Ammon's horn (tissue), 1 donor: ENCODE data around the gene CLASRP.

Source experiments
- DNase-seq: peaks from one replicate; pipeline ENCODE4 v3.0.0-alpha.2; 2016; ENCODE audit warnings: low spot score

Gene CLASRP

DNA sequence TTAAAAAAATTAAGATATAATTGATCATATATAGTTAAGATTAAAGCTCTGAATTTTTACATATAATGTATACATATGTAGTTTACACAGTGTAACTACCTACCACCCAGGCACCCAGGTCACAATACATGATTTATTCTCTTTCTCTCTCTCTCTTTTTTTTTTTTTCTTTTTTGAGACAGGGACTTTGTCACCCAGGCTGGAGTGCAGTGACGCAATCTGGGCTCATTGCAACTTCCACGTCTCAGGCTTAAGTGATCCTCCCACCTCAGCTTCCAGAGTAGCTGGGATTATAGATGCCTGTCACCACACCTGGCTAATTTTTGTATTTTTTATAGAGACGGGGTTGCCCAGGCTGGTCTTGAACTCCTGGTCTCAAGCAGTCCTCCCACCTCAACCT lies 18.8 kb upstream of the CLASRP start:
- no peak for DNase-seq

- no peak for DNase-seq
Measured at GRCh38 chr19:45021971-45022370, 16.9 kb upstream of the CLASRP start.

- DNase-seq: no peak
Measured at GRCh38 chr19:45023048-45023447, 15.8 kb upstream of the CLASRP start.

DNA sequence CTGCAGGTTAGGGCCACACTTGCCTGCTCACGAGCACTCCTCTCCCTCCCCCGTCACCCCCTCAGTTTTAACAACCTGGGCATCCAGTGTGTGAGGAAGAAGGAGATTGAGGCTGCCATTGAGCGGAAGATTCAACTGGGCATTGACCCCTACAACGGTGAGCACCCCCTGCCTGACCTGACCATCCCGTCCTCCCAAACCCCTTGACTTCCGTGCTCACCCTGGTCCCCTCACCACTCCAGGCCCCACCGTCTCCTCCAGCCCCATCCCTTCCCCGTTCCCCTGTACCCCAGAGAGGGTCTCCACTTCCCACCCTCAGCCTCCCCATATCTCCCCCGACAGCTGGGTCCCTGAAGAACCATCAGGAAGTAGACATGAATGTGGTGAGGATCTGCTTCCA lies 13.6 kb upstream of the CLASRP start:
- no peak for DNase-seq

- DNase-seq: no peak
Measured at GRCh38 chr19:45027371-45027770, 11.5 kb upstream of the CLASRP start.

DNA sequence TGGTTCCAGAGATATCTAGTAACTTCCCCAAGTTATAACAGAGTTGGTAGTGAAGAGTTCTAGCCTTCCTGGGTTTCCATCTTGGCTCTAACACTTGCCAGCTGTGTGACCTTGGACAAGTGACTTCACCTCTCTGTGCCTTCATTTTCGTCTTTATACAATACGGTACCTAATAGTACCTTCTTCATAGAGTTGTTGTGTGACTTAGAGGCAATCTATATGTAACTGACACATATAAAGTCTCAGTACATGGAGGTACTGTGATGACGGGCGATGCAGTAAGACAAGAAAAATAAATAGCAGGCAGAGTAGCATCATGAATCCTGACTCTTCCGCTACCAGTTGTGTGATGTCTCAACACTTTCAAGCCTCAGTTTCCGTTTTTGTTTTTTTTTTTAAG lies 8.0 kb upstream of the CLASRP start:
- no peak for DNase-seq

- no peak for DNase-seq
Measured at GRCh38 chr19:45032421-45032820, 6.4 kb upstream of the CLASRP start.

DNA sequence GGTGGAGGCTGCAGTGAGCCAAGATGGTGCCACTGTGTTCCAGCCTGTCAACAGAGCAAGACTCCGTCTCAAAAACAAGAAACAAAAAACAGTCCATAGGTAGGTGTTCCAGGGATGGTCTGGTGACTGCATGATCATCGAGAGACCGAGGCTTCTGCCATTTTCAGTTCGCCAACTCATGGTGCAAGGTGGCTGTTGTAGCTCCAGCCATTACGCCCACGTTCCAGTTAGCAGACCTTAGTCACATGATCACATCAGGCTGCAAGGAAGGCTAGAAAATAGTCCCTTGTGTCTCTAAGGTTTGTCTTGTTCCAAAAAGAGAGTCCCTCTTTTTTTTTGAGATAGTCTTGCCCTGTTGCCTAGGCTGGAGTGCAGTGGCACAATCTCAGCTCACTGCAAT lies 3.1 kb upstream of the CLASRP start:
- no peak for DNase-seq

DNA sequence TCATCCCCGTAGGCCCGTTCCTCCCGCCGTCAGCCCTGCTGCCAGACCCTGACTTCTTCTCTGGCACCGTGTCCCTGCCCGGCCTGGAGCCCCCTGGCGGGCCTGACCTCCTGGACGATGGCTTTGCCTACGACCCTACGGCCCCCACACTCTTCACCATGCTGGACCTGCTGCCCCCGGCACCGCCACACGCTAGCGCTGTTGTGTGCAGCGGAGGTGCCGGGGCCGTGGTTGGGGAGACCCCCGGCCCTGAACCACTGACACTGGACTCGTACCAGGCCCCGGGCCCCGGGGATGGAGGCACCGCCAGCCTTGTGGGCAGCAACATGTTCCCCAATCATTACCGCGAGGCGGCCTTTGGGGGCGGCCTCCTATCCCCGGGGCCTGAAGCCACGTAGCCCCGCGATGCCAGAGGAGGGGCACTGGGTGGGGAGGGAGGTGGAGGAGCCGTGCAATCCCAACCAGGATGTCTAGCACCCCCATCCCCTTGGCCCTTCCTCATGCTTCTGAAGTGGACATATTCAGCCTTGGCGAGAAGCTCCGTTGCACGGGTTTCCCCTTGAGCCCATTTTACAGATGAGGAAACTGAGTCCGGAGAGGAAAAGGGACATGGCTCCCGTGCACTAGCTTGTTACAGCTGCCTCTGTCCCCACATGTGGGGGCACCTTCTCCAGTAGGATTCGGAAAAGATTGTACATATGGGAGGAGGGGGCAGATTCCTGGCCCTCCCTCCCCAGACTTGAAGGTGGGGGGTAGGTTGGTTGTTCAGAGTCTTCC lies 1.3 kb upstream of the CLASRP start:
- DNase-seq: no peak

DNA sequence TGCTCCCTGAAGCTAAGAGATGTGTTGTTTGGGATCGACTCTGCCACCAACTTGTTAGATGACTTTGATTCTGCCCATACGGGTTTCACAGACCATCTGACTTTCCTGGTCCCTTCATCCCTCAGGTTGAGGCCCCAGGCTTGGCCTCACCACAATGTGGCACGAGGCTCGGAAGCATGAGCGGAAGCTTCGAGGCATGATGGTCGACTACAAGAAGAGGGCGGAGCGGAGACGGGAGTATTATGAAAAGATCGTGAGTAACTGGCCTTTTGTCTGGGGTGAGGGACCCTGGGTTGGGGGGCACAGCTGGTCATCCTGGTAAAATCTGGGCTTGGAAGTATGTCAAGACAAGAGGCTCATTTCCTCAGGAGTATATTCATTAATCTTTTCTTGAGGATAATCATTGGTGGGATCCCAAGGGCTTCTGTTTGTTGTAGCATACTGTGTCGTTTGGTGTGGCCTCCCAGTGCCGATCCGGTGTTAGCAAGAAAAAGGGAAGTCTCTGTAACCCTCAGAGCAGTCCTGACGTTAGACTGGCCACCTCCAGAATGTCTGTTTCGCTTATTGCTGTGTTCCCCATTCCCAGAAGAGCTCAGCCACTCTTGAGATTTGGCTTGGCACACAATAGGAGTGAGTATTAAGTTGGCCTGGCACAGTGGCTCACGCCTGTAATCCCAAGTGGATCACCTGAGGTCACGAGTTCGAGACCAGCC lies 1.4 kb downstream of the CLASRP start:
- peak; percentile 35 for DNase-seq

DNA sequence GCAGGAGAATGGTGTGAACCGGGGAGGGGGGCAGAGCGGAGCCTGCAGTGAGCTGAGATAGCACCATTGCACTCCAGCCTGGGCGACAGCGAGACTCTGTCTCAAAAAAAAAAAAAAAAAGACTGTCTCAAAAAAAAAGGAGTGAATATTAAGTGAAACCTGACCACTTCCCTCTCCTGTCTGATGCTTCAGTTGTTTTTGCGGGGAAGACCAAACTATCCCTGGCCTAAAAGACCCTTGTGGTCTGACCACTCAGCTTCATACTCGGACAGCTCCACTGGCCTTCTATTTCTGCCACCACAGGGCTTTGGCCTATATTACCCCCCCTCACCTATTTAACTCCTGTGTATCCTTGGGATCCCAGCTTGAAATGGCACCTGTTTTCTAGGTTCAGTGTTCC lies 2.3 kb downstream of the CLASRP start:
- DNase-seq: no peak

- DNase-seq: peak; percentile 98
Measured at GRCh38 chr19:45045671-45046353, 7.0 kb downstream of the CLASRP start.

- no peak for DNase-seq
Measured at GRCh38 chr19:45046355-45046754, 7.5 kb downstream of the CLASRP start.

DNA sequence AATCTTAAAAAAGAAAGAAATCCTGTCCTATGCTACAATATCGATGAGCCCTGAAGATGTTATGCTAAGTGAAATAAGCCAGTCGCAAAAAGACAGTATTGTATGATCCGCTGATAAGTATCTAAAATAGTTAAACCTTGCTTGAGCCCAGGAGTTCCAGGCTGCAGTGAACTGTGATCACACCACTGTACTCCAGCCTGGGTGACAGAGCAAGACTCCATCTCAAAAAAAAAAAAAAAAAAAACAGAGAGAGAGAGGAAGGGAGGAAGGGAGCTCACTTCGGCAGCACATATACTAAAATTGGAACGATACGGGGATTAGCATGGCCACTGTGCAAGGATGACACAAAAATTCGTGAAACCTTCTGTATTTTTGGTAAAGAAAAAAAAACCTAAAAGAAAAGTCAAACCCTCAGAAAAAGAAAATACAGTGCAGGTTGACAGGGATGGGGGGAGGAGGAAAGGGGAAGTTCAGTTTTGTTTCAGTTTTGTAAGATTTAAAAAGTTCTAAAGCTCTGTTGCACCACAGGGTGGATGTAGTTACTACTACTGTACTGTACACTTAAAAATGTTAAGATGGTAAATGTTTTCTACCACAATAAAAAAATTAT lies 8.4 kb downstream of the CLASRP start:
- DNase-seq: no peak

DNA sequence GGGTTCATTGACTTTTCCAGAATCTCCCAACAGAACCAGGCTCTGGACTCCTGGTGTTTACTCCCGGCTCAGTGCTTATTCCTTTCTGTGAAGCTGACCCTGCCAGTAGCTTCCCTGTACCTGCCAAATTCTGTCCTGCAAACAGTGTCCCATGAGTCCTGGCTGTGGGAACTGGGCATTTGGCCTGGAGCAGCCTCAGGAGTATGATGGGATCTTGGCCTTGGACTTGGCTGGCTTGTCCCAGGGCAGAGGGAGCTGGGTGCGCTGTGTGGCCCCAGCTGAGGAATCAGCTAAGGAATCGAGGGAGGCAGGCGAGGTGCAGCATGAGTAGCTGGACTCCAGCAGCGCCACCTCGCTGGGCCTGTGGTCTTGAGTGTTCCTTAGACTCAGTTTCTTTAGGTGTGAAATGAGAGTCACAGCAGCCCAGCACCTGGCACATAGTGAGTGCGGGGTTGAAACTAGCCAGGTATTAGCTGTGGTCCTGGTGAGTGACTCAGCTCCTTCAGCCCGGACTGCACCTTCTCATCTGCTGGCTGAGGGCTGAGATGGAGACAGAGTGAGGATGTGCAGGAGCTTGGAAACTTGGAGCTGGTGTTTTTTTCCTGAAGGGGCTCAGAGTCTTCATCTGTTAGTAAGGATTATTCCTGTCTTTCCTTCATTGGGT lies 10.4 kb downstream of the CLASRP start:
- DNase-seq: peak; percentile 59

- DNase-seq: no peak
Measured at GRCh38 chr19:45050036-45050435, 11.2 kb downstream of the CLASRP start.

DNA sequence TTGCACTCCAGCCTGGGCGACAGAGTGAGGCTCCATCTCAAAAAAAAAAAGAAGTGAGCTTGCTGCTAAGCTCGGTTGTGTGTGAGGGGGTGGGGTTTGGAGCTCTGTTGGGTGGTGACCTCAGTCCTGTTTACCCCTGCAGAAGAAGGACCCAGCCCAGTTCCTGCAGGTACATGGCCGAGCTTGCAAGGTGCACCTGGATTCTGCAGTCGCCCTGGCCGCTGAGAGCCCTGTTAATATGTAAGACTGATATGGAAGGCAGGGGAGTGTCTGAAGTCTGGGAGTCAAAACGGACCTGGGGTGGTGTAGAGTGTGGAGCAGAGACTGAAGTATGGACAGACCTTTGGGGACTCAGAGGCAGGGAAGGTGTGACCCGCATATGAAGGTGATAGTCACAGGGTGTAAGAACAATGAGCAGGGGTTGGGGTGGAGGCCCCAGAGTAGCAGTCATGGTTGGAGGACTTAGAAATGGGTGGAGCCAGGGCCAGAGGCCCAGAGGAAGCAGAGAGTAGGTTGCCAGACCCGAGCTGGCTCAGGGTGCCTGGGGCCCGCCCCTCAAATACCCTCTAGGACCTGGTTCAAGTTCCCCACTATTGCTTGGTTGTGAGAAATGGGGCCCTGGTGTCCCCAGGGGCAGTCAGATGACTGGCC lies 13.2 kb downstream of the CLASRP start:
- no peak for DNase-seq

- no peak for DNase-seq
Measured at GRCh38 chr19:45056831-45057230, 18.0 kb downstream of the CLASRP start.

DNA sequence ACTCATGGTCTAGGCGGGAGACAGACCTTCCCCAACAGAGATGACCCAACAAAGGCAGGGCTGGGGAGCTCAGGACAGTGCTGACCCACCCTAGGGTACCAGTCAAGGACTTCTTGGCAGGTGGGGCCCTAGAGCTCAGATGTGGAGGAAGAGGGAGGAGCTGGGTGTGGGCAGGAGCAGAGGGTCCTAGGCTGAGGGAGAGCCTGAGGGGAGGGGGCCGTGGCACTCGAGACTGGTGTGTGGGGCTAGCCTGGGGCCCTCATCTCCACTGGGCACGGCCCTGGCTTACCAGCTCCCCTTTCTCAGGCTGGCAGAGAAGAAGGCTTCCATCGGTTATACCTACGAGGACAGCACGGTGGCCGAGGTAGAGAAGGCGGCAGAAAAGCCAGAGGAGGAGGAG lies 18.6 kb downstream of the CLASRP start:
- DNase-seq: no peak

- DNase-seq: no peak
Measured at GRCh38 chr19:45058622-45059159, 19.8 kb downstream of the CLASRP start.

DNA sequence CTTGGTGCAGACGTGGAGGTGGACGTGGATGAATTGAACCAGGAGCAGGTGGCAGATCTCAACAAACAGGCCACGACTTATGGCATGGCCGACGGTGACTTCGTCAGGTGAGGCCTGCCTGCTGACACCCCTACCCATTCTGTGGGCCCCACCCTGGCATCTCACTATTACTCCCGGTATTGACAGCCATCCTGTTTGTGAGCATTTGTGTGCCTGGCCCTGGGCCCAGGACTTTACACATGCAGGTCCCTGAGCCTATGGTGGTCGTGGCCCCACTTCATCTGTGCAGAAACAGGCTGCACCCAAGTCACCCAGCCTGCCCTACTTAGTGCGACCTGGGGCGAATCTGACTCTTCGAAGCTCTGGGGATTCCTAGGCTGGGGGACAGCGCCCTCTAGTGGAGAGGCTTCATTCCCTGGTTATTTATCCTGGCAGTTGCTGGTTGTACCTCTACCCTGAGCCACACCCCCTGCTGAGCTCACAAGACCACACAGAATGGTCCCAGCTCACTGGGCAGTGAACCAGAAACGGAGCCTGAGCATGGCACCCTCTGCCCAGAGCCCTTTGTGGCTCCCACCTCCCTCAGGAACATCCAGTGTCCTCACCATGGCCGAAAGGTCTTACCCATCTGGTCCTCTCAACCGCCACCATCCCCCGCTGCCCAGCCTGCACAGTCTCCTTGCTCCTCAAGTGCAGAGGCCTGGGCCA lies 20.6 kb downstream of the CLASRP start:
- peak; percentile 84 for DNase-seq
